Transverse colon (tissue), 4 donors: ENCODE data around the gene SFXN2. TPM values are rescaled to one million over a fixed set of nuclear protein-coding genes. Genes with fewer than 3 reads are reported as not detected.

Source experiments
- DNase-seq: peaks from one replicate; pipeline ENCODE4 v3.0.0-alpha.2; 2019
- H3K27ac ChIP-seq, 4 donors: fragments of 200-600 bp; sonication (generic); 2 replicates each; pipeline ENCODE4 v1.5.1; 2016 to 2018; ENCODE audit warnings: inconsistent platforms in 4 of 4
- H3K27me3 ChIP-seq: fragments of 200-600 bp; sonication (generic); 2 replicates; pipeline ENCODE4 v1.5.1; 2017; ENCODE audit warnings: inconsistent platforms
- H3K36me3 ChIP-seq, 4 donors: fragments of 200-600 bp; sonication (generic); 2 replicates each; pipeline ENCODE4 v1.5.1; 2017 to 2019; ENCODE audit warnings: inconsistent platforms in 4 of 4
- H3K4me1 ChIP-seq, 4 donors: fragments of 200-600 bp; sonication (generic); 2 replicates each; pipeline ENCODE4 v1.5.1; 2017 to 2020; ENCODE audit warnings: inconsistent platforms in 4 of 4
- H3K4me3 ChIP-seq, 4 donors: fragments of 200-600 bp; sonication (generic); 1 replicate in 1 of 4; 2 replicates in 3 of 4; pipeline versions ENCODE4 v1.5.1 to v1.6.1; 2017 to 2019; ENCODE audit warnings: inconsistent platforms in 4 of 4
- H3K9me3 ChIP-seq, 2 donors: fragments of 200-600 bp; sonication (generic); 2 replicates each; pipeline ENCODE4 v1.5.1; 2017 to 2019; ENCODE audit warnings: inconsistent platforms in 2 of 2
- CTCF ChIP-seq, 5 experiments: fragments of 200-600 bp in 3 of 5; fragments of 450-650 bp in 2 of 5; sonication (generic) in 3 of 5; IDR thresholded peaks; 1 replicate in 2 of 5; 2 replicates in 3 of 5; pipeline ENCODE4 v1.5.1; 2016 to 2017; ENCODE audit warnings: antibody characterized with exemption in 5 of 5, inconsistent platforms in 3 of 5, mild to moderate bottlenecking in 2 of 5, moderate library complexity in 1 of 5
- EP300 ChIP-seq: sonication (generic); formaldehyde crosslinking; IDR thresholded peaks from one replicate; pipeline ENCODE4 v1.6.1; 2017; ENCODE audit warnings: antibody characterized with exemption, low read depth
- POLR2A ChIP-seq: fragments of 450-650 bp; IDR thresholded peaks from one replicate; pipeline ENCODE4 v1.6.1; 2016; ENCODE audit warnings: antibody characterized with exemption, mild to moderate bottlenecking, moderate library complexity
- POLR2AphosphoS5 ChIP-seq, 3 donors: sonication (generic); formaldehyde crosslinking; IDR thresholded peaks; one replicate each; pipeline ENCODE4 v1.6.1; 2016; ENCODE audit warnings: antibody characterized with exemption in 3 of 3
- WGBS, 2 donors: methylation state at CpG; one replicate each; pipeline ENCODE4 v1.1.5; 2018; ENCODE audit warnings: low coverage in 1 of 2; 5-methylcytosine and 5-hydroxymethylcytosine counted together
- in situ Hi-C, 4 donors: fragments of 200-750 bp; cut with MboI; loops; one replicate each; pipeline versions ENCODE4 v1.15.0 to v1.15.1; 2017; ENCODE audit warnings: low sequenced_read_pairs in 3 of 4, low pct_ligation_motif_present in 1 of 4, low pct_unique_long_range_greater_than_20kb in 1 of 4
- intact Hi-C: fragments of 100-400 bp; cut with DNase I; formaldehyde crosslinking; loops from one replicate; pipeline ENCODE4 v1.15.1; 2023; ENCODE audit warnings: low total_unique reads
- total RNA-seq, 4 donors: library from RNA; depleted of rRNA; stranded (reverse); fragments of >200 nt; gene quantifications; one replicate each; pipeline ENCODE4 v1.1.0, GENCODE V29; 2016

SFXN2 gene
- total RNA-seq, 4 donors from 2014 or later, result 2.1 to 64.9 (median 7.3) TPM

GRCh38 chr10:102781090-102781920 lies 66.9 kb downstream of the SFXN2 start:
- Histone ChIP-seq H3K36me3 (no peaks in the 10 kb centered on the region), H3K27ac (peak overlapping the region; percentile 80 to 89 (median 84)), H3K27me3 (no peaks in the 10 kb centered on the region), H3K4me1 (peaks cover 19 to 70% (median 42%) of the 10 kb centered on the region in 4 donors), H3K9me3 (no peaks in the 10 kb centered on the region), H3K4me3 (no peak overlapping the region)
- 62% methylated on average over 8 of the region's 8 CpGs; no CpG with 5 or more reads in 1 of the 2 donors for whole genome bisulfite sequencing, 2 donors
- intact Hi-C loops (no loop called here), in situ Hi-C loops (no loop called here)
- TF ChIP-seq POLR2AphosphoS5 (IDR thresholded peaks at IDR 0.05), result no peak
- no peak for TF ChIP-seq CTCF (IDR thresholded peaks at IDR 0.05)
- TF ChIP-seq EP300, result no peak
- no peak for TF ChIP-seq POLR2A
- no peak for DNase-seq

- in situ Hi-C loops, result no loop called here
- 74 to 79% methylated on average over 4 to 6 of the region's 6 CpGs for WGBS, 2 donors
- Histone ChIP-seq H3K27me3 (no peaks in the 10 kb centered on the region), H3K36me3 (no peaks in the 10 kb centered on the region), H3K9me3 (no peaks in the 10 kb centered on the region), H3K4me1 (peaks cover 19 to 72% (median 45%) of the 10 kb centered on the region in 4 donors), H3K27ac (peak overlapping the region; percentile 80 to 89 (median 84)), H3K4me3 (no peak overlapping the region)
- intact Hi-C loops, result no loop called here
- no peak for TF ChIP-seq CTCF (IDR thresholded peaks at IDR 0.05)
- TF ChIP-seq POLR2AphosphoS5 (IDR thresholded peaks at IDR 0.05), result no peak
- no peak for TF ChIP-seq EP300
- no peak for TF ChIP-seq POLR2A
- no peak for DNase-seq
Observed at GRCh38 chr10:102781921-102782557, 67.6 kb downstream of the SFXN2 start.

GRCh38 chr10:102782673-102783551 lies 68.5 kb downstream of the SFXN2 start:
- Histone ChIP-seq H3K4me1 (peaks cover 16 to 69% (median 40%) of the 10 kb centered on the region in 4 donors), H3K27ac (peak overlapping the region; percentile 80 to 89 (median 84)), H3K4me3 (no peak overlapping the region), H3K27me3 (no peaks in the 10 kb centered on the region), H3K36me3 (no peaks in the 10 kb centered on the region), H3K9me3 (no peaks in the 10 kb centered on the region)
- peak in 2 of 3 donors; percentile 43 to 78 for TF ChIP-seq POLR2AphosphoS5 (IDR thresholded peaks at IDR 0.05)
- TF ChIP-seq CTCF (IDR thresholded peaks at IDR 0.05), result no peak
- TF ChIP-seq EP300, result peak; percentile 94
- no peak for TF ChIP-seq POLR2A
- intact Hi-C loops, result no loop called here
- WGBS, 2 donors, result 62 to 81% methylated on average over 5 to 17 of the region's 18 CpGs
- in situ Hi-C loops, result no loop called here
- DNase-seq, result peak; percentile 44
